ENCODE data around the gene ALDH1L2. TPM values are rescaled to one million over a fixed set of nuclear protein-coding genes. Genes with fewer than 3 reads are reported as not detected.

Gene ALDH1L2
- total and polyA plus RNA-seq, 12 donors, result 1.1 to 3.7 (median 1.5) TPM

DNA sequence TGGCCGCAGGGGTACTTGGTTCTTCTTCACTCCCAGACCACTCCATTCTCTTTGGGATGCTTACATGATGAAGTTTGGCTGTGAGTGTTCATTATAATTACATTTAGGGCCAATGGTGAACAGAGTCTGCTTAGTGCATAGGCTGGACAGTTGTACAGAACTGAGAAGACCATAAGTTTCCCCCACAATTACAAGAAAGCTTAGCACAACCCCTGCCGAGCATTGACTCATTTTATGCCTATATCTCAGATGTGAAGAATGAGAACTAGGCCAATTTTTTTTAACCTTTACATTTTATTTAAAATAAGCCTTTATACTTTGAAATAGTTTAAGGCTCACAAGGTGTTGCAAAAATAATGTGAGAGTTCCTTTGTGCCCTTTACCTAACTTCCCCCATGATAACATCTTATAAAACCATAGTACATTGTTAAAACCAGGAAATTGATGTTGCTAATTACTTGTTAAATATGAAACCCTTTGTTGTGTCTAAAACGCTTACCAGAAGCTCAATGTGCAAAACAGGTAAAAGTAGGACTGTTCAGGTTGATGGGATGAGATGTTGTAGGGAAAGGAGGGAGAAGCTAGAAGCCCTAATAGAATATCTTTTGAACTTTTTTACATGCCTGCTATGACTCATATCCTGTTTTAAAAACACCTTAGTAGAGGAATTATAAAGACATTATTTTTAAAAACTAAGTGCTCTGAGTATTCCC is 47.2 kb downstream of the ALDH1L2 start:
- ATAC-seq, result no peak
- intact Hi-C loops (cut with DNase I), result no loop called here

DNA sequence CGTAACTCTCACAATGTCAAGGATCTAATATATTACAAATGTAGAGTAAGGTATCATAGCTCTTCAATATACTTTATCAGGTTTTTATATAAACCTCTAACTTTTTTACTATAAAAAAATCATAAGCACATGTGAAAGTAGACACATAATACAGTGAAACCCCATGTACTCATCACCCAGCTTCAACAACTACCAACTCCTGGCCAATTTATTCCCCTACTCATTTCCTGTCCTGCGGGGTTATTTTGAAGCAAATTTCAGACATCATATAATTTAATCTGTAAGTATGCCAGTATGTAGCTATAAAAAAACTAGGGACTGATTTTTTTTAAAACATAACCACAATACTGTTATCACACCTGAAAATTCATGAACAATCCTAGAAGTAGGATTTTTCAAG is 50.4 kb downstream of the ALDH1L2 start:
- Histone ChIP-seq H3K36me3 (peaks cover 0 to 37% (median 0%) of the 10 kb centered on the region in 9 donors), H3K27ac (no peak overlapping the region), H3K9me3 (no peaks in the 10 kb centered on the region), H3K4me1 (peaks cover 0 to 5% (median 0%) of the 10 kb centered on the region in 9 donors), H3K4me3 (no peak overlapping the region), H3K27me3 (no peaks in the 10 kb centered on the region)
- DNase-seq (no peak), ATAC-seq (no peak)
- intact Hi-C loops (cut with DNase I), result no loop called here
- TF ChIP-seq, protein P1, sequence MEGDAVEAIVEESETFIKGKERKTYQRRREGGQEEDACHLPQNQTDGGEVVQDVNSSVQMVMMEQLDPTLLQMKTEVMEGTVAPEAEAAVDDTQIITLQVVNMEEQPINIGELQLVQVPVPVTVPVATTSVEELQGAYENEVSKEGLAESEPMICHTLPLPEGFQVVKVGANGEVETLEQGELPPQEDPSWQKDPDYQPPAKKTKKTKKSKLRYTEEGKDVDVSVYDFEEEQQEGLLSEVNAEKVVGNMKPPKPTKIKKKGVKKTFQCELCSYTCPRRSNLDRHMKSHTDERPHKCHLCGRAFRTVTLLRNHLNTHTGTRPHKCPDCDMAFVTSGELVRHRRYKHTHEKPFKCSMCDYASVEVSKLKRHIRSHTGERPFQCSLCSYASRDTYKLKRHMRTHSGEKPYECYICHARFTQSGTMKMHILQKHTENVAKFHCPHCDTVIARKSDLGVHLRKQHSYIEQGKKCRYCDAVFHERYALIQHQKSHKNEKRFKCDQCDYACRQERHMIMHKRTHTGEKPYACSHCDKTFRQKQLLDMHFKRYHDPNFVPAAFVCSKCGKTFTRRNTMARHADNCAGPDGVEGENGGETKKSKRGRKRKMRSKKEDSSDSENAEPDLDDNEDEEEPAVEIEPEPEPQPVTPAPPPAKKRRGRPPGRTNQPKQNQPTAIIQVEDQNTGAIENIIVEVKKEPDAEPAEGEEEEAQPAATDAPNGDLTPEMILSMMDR (IDR thresholded peaks at IDR 0.05), result no peak
- 76 to 77% methylated on average over 2 of the region's 2 CpGs for WGBS, 2 donors

More for the DNA sequence above, 47.2 kb downstream of the ALDH1L2 start:
- H3K27me3 ChIP-seq, result no peaks in the 10 kb centered on the region
- TF ChIP-seq, protein P1 (IDR thresholded peaks at IDR 0.05), result no peak
- peak overlapping the region in 1 of 10 donors; percentile 48 for H3K27ac ChIP-seq
- no peak for DNase-seq
- peaks cover 0 to 17% (median 0%) of the 10 kb centered on the region in 9 donors for H3K36me3 ChIP-seq
- H3K9me3 ChIP-seq, result no peaks in the 10 kb centered on the region
- 64 to 72% methylated on average over 3 of the region's 3 CpGs for WGBS, 2 donors
- H3K4me3 ChIP-seq, result no peak overlapping the region
- H3K4me1 ChIP-seq, result peaks cover 0 to 5% (median 0%) of the 10 kb centered on the region in 9 donors

DNA sequence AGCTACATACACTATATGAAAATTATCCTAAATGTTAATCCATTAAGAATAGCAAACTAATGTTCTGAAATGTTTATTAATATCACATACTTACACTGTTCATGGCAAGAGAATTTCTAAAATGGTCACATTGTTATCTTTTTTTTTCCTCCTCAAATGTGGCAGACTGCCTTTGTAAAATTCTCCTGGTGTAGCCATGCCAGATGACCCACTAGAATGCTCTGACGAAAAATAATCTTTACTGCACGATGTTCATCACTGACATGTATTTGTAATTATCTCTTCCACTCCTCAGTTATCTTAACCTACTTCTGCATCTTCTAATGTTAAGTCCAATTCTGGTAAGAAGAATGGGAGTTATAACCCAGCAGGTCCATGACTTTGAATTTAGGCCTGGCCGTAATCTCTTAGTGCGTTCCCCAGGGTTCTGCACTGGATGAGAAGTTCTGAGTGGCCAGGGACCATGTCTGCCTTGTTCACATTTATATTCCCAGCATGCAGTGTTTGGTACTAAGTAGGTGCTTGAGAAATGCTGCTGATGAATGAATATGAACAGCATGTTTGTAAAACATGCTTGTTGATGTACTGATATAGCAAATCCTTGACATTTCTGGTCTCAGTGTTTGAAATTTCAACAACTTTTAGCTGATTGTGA is 51.4 kb downstream of the ALDH1L2 start:
- Histone ChIP-seq H3K4me3 (no peak overlapping the region), H3K4me1 (peaks cover 0 to 5% (median 0%) of the 10 kb centered on the region in 9 donors), H3K9me3 (no peaks in the 10 kb centered on the region), H3K36me3 (peaks cover 0 to 43% (median 0%) of the 10 kb centered on the region in 9 donors), H3K27me3 (no peaks in the 10 kb centered on the region), H3K27ac (no peak overlapping the region)
- TF ChIP-seq, protein P1 (IDR thresholded peaks at IDR 0.05), result no peak
- no peak for DNase-seq
- intact Hi-C loops (cut with DNase I), result no loop called here
- ATAC-seq, result no peak
- 81 to 84% methylated on average over 4 of the region's 4 CpGs for WGBS, 2 donors

DNA sequence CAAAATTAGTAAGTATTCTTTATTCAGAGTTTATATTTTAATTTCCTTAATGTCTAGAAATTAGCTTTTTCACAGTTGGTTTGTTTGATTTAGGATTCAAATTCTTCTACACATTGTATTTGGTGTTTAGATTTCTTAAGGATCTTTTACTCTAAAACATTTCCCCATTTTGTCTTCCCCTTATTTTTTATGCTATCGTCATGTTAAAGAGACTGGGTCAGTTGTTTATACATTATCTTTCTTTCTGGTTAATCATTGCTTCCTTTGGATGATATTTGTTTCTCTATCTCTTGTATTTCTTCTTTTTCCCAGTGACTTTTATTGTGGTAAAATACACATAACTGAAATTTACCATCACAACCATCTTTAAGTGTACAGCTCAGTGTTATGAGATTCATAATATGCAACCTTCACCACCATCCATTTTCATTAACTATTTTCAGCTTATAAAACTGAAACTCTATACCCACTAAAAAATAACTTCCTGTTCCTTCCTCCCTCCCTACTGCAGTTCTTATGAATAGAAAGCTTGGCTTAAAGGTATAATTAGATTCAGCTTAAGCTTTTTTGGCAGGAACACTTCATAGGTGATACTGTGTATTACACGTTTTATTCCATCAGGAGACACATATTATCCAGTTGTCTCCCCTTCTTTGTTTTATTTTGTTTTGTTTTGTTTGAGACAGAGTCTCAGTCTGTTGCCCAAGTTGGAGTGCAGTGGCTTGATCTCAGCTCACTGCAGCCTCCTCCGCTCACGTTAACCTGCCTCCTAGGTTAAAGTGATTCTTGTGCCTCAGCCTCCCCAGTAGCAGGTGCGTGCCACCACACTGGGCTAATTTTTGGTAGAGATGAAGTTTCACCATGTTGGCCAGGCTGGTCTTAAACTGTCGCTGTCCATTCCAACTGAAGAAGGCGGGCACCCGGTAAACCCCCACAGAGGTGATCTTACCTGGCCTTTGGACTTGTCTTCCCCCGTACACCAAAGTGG is 53.1 kb downstream of the ALDH1L2 start:
- 88 to 90% methylated on average over 9 of the region's 9 CpGs for WGBS, 2 donors
- no peaks in the 10 kb centered on the region for H3K27me3 ChIP-seq
- DNase-seq, result no peak
- TF ChIP-seq, protein P1 (IDR thresholded peaks at IDR 0.05), result no peak
- H3K4me3 ChIP-seq, result no peak overlapping the region
- intact Hi-C loops (cut with DNase I), result no loop called here
- H3K36me3 ChIP-seq, result peaks cover 0 to 43% (median 0%) of the 10 kb centered on the region in 9 donors
- H3K27ac ChIP-seq, result peak overlapping the region in 1 of 10 donors; percentile 56
- H3K4me1 ChIP-seq, result peaks cover 0 to 10% (median 4%) of the 10 kb centered on the region in 9 donors
- H3K9me3 ChIP-seq, result no peaks in the 10 kb centered on the region
- ATAC-seq, result no peak

Data from heart right ventricle (tissue), 16 donors.